RWPE1 (cell line): Measurements from ENCODE around the gene FAM135A.
"Not testable (repeated sequence)": the region's sequence is repeated elsewhere in the genome, so short reads cannot be mapped to it uniquely, and the experiment has no call there.

Experiments used
- CTCF ChIA-PET: fragments of 350-600 bp; sonication (Branson Sonifier 250); formaldehyde crosslinking; extraction: SDS; loops from one replicate; lab custom pipeline; 2021; lab: Yijun Ruan, JAX
- POLR2A ChIA-PET: fragments of 400-600 bp; formaldehyde crosslinking; extraction: SDS; loops from one replicate; lab custom pipeline; 2020; ENCODE audit warnings: antibody characterized with exemption; ENCODE audit not compliant: low non-redundant PET; lab: Yijun Ruan, JAX
- DNase-seq: peaks from one replicate; pipeline ENCODE4 v3.0.0; 2012; ENCODE audit warnings: low spot score
- H3K27ac ChIP-seq: fragments of 450-650 bp; 2 replicates; pipeline ENCODE4 v1.5.1; 2017
- TF ChIP-seq, protein P1 (sequence below): fragments of 450-650 bp; conservative IDR thresholded peaks from 2 replicates; pipeline ENCODE4 v1.5.1; 2017; ENCODE audit warnings: low read depth, mild to moderate bottlenecking

FAM135A gene

DNA sequence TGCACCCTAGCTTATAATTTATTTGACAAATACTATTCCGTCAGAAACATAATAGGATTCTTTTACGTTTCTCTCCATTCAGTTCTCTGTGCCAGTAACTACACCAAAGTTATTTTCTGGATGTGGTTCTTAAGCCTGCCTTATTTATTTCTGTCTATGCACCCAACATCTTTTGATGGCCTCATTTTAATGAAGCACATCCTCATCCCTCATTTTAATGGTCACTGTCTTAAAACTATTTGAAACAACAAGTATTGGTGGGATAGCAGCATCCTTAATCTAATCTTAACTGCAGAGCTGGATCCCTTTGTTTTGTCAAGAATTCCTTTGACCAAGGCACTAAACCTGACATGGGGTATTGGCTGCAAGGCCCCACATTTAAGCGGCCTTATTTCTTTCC, 11.0 kb downstream of the FAM135A start:
- no peak for DNase-seq
- TF ChIP-seq, protein P1, sequence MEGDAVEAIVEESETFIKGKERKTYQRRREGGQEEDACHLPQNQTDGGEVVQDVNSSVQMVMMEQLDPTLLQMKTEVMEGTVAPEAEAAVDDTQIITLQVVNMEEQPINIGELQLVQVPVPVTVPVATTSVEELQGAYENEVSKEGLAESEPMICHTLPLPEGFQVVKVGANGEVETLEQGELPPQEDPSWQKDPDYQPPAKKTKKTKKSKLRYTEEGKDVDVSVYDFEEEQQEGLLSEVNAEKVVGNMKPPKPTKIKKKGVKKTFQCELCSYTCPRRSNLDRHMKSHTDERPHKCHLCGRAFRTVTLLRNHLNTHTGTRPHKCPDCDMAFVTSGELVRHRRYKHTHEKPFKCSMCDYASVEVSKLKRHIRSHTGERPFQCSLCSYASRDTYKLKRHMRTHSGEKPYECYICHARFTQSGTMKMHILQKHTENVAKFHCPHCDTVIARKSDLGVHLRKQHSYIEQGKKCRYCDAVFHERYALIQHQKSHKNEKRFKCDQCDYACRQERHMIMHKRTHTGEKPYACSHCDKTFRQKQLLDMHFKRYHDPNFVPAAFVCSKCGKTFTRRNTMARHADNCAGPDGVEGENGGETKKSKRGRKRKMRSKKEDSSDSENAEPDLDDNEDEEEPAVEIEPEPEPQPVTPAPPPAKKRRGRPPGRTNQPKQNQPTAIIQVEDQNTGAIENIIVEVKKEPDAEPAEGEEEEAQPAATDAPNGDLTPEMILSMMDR = no peak

DNA sequence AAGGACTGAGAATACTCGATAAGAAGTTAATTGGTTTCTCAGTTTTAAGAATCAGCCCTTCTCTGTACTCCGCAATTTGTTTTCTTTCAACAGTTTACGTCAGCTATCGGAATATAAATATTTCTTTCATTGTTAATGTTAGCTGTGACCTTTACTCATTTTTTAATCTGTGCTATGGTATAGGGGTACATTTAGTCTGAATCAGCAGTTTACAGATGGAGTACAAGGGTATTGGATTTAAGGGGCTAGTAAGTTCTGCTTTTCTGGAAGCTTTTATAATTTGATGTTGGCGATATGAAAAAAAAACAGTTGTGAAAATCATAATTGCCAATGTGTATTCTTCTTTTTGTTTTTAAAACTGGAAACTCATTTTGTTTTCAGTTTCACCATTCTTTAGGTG, 23.0 kb downstream of the FAM135A start:
- CTCF ChIA-PET = interaction anchor here (0.6 kb wide), 1 partner anchor 1270 kb away, joined by 3 read pairs; no protein-coding TSS in a partner anchor
- DNase-seq = no peak
- TF ChIP-seq, protein P1 = no peak
- no peak overlapping the region for H3K27ac ChIP-seq
- POLR2A ChIA-PET = no interaction called here

More for the DNA sequence above, 11.0 kb downstream of the FAM135A start:
- ChIA-PET CTCF (no interaction called here), POLR2A (no interaction called here)
- H3K27ac ChIP-seq = no peak overlapping the region

DNA sequence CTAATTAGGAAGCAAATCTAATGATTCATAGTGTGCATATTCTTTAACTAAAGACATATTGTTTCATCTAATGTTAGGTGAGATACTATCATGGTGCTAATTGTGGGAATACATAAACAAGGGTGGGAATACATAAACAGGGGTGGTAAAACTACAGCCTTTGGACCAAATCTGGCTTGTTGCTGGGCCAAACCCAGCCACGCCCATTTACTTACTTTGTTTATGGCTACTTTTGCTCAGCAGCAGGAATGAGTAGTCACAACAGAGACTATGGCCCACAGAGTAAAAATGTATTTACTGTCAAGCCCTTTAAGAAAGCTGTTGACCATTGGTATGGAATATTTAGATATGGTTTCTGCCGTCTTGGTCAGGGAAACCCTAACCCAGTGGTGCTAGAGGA, 31.7 kb downstream of the FAM135A start:
- TF ChIP-seq, protein P1 = no peak
- POLR2A ChIA-PET = no interaction called here

DNA sequence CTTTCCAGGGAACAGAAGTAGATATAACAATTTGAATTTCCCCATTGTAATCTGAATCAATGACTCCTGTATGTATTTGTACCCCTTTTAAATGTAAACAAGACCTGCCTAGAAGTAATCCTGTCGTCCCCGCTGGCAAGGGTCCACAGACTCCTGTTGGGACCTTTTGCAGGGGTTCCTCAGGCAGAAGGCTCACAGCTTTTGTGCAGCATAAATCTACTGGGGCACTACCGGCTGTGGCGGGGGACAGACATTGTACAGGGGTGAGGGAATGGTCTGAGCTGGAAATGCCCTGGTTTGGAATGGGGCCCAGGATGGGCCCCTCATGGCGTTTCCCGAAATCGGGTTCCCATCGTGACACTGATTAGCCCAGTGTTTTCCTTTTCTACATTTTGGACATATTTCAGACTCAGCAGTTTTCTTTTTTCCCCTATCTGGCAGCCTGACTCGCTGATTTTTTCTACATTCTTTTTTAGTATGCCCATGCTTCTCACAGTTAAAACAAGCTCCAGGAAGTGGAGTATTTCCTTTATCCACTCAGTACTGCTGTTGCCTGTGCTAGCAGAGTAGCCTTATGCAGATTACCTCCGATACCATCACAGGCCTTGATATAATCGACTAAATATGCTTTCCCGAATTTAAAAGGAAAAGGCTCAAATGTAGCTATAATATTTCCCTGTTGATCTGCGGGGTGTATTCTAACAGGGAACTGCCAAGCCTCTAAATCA, 34.2 kb downstream of the FAM135A start:
- H3K27ac ChIP-seq, DNase-seq, POLR2A ChIA-PET: not testable (repeated sequence)
- CTCF ChIA-PET = interaction anchor here (0.6 kb wide), 1 partner anchor 73 kb away, joined by 6 read pairs; no protein-coding TSS in a partner anchor

More for the DNA sequence above, 31.7 kb downstream of the FAM135A start:
- no peak for DNase-seq
- CTCF ChIA-PET = no interaction called here
- H3K27ac ChIP-seq = no peak overlapping the region

DNA sequence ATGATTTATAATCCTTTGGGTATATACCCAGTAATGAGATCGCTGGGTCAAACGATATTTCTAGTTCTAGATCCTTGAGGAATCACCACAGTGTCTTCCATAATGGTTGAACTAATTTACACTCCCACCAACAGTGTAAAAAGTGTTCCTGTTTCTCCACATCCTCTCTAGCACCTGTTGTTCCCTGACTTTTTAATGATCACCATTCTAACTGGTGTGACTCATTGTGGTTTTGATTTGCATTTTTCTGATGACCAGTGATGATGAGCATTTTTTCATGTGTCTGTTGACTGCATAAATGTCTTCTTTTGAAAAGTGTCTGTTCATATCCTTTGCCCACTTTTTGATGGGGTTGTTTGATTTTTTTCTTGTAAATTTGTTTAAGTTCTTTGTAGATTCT, 40.6 kb downstream of the FAM135A start:
- DNase-seq, CTCF ChIA-PET, H3K27ac ChIP-seq, POLR2A ChIA-PET: not testable (repeated sequence)

DNA sequence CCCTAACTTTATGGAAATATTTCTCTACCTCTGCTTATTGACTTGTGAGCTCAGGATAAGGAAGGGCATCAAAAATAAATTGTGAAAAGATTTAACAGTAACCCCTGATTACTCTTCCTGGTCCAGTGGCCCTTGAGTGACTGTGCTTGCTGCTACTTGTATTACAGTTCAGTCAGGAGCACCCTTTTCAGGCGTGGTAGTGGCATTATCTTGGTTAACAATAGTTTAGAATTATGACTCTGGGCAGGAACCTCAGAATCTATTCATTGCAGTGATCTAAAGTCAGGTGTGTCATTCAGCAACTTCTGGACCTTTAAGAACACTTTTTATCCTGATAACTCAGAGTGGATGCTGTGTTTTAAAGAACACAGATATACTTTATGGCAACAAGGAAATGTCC, 43.4 kb downstream of the FAM135A start:
- no peak for DNase-seq
- no peak overlapping the region for H3K27ac ChIP-seq
- POLR2A ChIA-PET = no interaction called here
- CTCF ChIA-PET = no interaction called here
- TF ChIP-seq, protein P1 = no peak

DNA sequence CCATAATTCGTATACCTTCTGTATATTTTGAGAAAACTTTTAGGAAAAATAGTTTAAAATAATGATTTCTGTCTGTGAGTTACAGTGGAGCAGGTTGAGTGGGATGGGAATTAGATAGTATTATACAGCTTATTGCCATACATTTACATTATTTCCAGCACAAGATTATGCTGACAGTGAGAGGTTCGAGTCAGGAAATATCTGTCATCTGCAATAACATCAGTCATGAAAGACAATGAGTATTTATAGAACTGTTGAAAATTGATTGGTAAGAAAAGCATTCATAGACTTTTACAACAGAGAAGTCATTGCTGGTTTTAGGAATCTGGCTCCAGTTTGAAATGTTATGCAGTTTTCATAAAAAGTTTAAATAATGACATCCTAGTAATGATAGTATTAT, 45.9 kb downstream of the FAM135A start:
- H3K27ac ChIP-seq = no peak overlapping the region
- TF ChIP-seq, protein P1 = no peak
- CTCF ChIA-PET = interaction anchor here (0.7 kb wide), 1 partner anchor 25 kb away, joined by 3 read pairs; no protein-coding TSS in a partner anchor
- DNase-seq = no peak
- POLR2A ChIA-PET = no interaction called here

DNA sequence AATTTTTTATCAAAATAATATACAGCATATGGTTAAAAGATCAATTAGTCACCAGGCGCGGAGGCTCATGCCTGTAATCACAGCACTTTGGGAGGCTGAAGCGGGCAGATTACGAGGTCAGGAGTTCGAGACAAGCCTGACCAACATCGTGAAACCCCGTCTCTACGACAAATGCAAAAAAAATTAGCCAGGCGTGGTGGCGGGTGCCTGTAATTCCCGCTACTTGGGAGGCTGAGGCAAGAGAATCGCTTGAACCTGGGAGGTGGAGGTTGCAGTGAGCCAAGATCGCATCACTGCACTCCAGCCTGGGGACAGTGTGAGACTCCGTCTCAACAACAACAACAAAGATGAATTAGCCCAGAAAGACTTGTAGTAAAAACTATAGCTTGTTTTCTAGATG, 46.4 kb downstream of the FAM135A start:
- DNase-seq, CTCF ChIA-PET, POLR2A ChIA-PET, H3K27ac ChIP-seq: not testable (repeated sequence)
